Tibial nerve (tissue), 4 donors: Measurements from ENCODE around the gene IPO5. TPM values are rescaled to one million over a fixed set of nuclear protein-coding genes. Genes with fewer than 3 reads are reported as not detected.

Experiments used
- DNase-seq, 2 donors: peaks; one replicate each; pipeline ENCODE4 v3.0.0-alpha.2; 2019; ENCODE audit warnings: low spot score in 2 of 2
- H3K27ac ChIP-seq, 4 donors: fragments of 200-600 bp; sonication (generic) in 3 of 4; one replicate each; pipeline ENCODE4 v1.5.1; 2017 to 2019; ENCODE audit warnings: mild to moderate bottlenecking in 1 of 4
- H3K27me3 ChIP-seq, 2 donors: fragments of 200-600 bp; sonication (generic) in 1 of 2; one replicate each; pipeline versions ENCODE4 v1.5.1 to v1.6.0; 2017 to 2019
- H3K36me3 ChIP-seq, 3 donors: fragments of 200-600 bp; sonication (generic); one replicate each; pipeline ENCODE4 v1.5.1; 2018 to 2019
- H3K4me1 ChIP-seq, 4 donors: fragments of 200-600 bp; sonication (generic) in 3 of 4; one replicate each; pipeline ENCODE4 v1.5.1; 2017 to 2019
- H3K4me3 ChIP-seq, 4 donors: fragments of 200-600 bp; sonication (generic) in 3 of 4; one replicate each; pipeline ENCODE4 v1.5.1; 2017 to 2019; ENCODE audit warnings: mild to moderate bottlenecking in 1 of 4, moderate library complexity in 1 of 4
- H3K9me3 ChIP-seq, 4 donors: fragments of 200-600 bp; sonication (generic) in 3 of 4; one replicate each; pipeline ENCODE4 v1.5.1; 2017 to 2019
- CTCF ChIP-seq, 5 experiments: fragments of 200-600 bp in 3 of 5; fragments of 450-650 bp in 2 of 5; sonication (generic) in 3 of 5; IDR thresholded peaks; one replicate each; pipeline ENCODE4 v1.5.1; 2016 to 2019; ENCODE audit warnings: antibody characterized with exemption in 5 of 5, mild to moderate bottlenecking in 3 of 5, moderate library complexity in 2 of 5
- EP300 ChIP-seq, 2 donors: sonication (generic); formaldehyde crosslinking; IDR thresholded peaks; one replicate each; pipeline ENCODE4 v1.6.1; 2017; ENCODE audit warnings: antibody characterized with exemption in 2 of 2, mild to moderate bottlenecking in 1 of 2
- POLR2A ChIP-seq, 2 donors: fragments of 450-650 bp; IDR thresholded peaks; one replicate each; pipeline ENCODE4 v1.6.1; 2017; ENCODE audit warnings: antibody characterized with exemption in 2 of 2, mild to moderate bottlenecking in 2 of 2, moderate library complexity in 2 of 2
- WGBS, 2 donors: methylation state at CpG; one replicate each; pipeline ENCODE4 v1.1.5; 2018; 5-methylcytosine and 5-hydroxymethylcytosine counted together
- total RNA-seq, 4 donors: library from RNA; depleted of rRNA; stranded (reverse); fragments of >200 nt; gene quantifications; one replicate each; pipeline ENCODE4 v1.1.0, GENCODE V29; 2016

The IPO5 gene
- 100 to 1,000 TPM; 117 to 135 (median 120) TPM for total RNA-seq

- Histone ChIP-seq H3K4me1 (no peaks in the 10 kb centered on the region), H3K27me3 (no peaks in the 10 kb centered on the region), H3K27ac (no peak within 1 kb of the TSS), H3K9me3 (no peaks in the 10 kb centered on the region), H3K4me3 (no peak within 1 kb of the TSS), H3K36me3 (no peaks in the 10 kb centered on the region)
- DNase-seq = no peak
- WGBS, 2 donors = 66 to 72% methylated on average over 10 of the region's 10 CpGs
- TF ChIP-seq POLR2A (IDR thresholded peaks at IDR 0.05) (no peak), EP300 (IDR thresholded peaks at IDR 0.05) (no peak), CTCF (IDR thresholded peaks at IDR 0.05) (no peak)
These were observed at the start of gene IPO5 for GRCh38 chr13:97953376-97953970. Gene IPO5, plus strand, starts transcription at chr13:97953675. Its CDS starts 23,022 bp downstream, at chr13:97976697.

GRCh38 chr13:97904059-97904458 lies 49.4 kb upstream of the IPO5 start:
- WGBS, 2 donors = 57 to 61% methylated on average over 2 of the region's 2 CpGs
- DNase-seq = no peak
- no peak overlapping the region for H3K27ac ChIP-seq
- H3K9me3 ChIP-seq = peaks cover 0 to 3% (median 0%) of the 10 kb centered on the region in 4 donors
- TF ChIP-seq EP300 (IDR thresholded peaks at IDR 0.05) (no peak), POLR2A (IDR thresholded peaks at IDR 0.05) (no peak), CTCF (IDR thresholded peaks at IDR 0.05) (no peak)
- no peaks in the 10 kb centered on the region for H3K4me1 ChIP-seq
- H3K4me3 ChIP-seq = no peak overlapping the region
- H3K36me3 ChIP-seq = no peaks in the 10 kb centered on the region
- no peaks in the 10 kb centered on the region for H3K27me3 ChIP-seq

GRCh38 chr13:97905517-97905916 lies 48.0 kb upstream of the IPO5 start:
- H3K9me3 ChIP-seq = peaks cover 0 to 3% (median 0%) of the 10 kb centered on the region in 4 donors
- no peak overlapping the region for H3K27ac ChIP-seq
- TF ChIP-seq POLR2A (IDR thresholded peaks at IDR 0.05) (no peak), EP300 (IDR thresholded peaks at IDR 0.05) (peak in 1 of 2 donors; percentile 24)
- no peaks in the 10 kb centered on the region for H3K27me3 ChIP-seq
- WGBS, 2 donors = 86 to 89% methylated on average over 1 of the region's 1 CpG
- H3K36me3 ChIP-seq = no peaks in the 10 kb centered on the region
- no peaks in the 10 kb centered on the region for H3K4me1 ChIP-seq
- no peak overlapping the region for H3K4me3 ChIP-seq
- DNase-seq = no peak

GRCh38 chr13:97911311-97912138 lies 42.0 kb upstream of the IPO5 start:
- Histone ChIP-seq H3K4me3 (no peak overlapping the region), H3K27me3 (no peaks in the 10 kb centered on the region), H3K36me3 (no peaks in the 10 kb centered on the region), H3K4me1 (no peaks in the 10 kb centered on the region), H3K27ac (no peak overlapping the region), H3K9me3 (peaks cover 0 to 13% (median 0%) of the 10 kb centered on the region in 4 donors)
- DNase-seq = no peak
- 52 to 54% methylated on average over 7 of the region's 7 CpGs for WGBS, 2 donors
- TF ChIP-seq EP300 (IDR thresholded peaks at IDR 0.05) = no peak
- TF ChIP-seq CTCF (IDR thresholded peaks at IDR 0.05) = no peak
- no peak for TF ChIP-seq POLR2A (IDR thresholded peaks at IDR 0.05)

- H3K9me3 ChIP-seq = peaks cover 0 to 13% (median 0%) of the 10 kb centered on the region in 4 donors
- no peaks in the 10 kb centered on the region for H3K36me3 ChIP-seq
- H3K27ac ChIP-seq = no peak overlapping the region
- no peaks in the 10 kb centered on the region for H3K4me1 ChIP-seq
- no peak for TF ChIP-seq POLR2A (IDR thresholded peaks at IDR 0.05)
- TF ChIP-seq EP300 (IDR thresholded peaks at IDR 0.05) = no peak
- no peak for TF ChIP-seq CTCF (IDR thresholded peaks at IDR 0.05)
- 65 to 85% methylated on average over 6 of the region's 6 CpGs for WGBS, 2 donors
- DNase-seq = no peak
- H3K4me3 ChIP-seq = no peak overlapping the region
- no peaks in the 10 kb centered on the region for H3K27me3 ChIP-seq
These were observed 41.3 kb upstream of the IPO5 start for GRCh38 chr13:97912139-97912535.
